ENCODE measurements around the gene SPRING1. TPM values are rescaled to one million over a fixed set of nuclear protein-coding genes. Genes with fewer than 3 reads are reported as not detected.

Gene SPRING1
- total RNA-seq, 1 donor from 2014 or later: 77.0 TPM

DNA sequence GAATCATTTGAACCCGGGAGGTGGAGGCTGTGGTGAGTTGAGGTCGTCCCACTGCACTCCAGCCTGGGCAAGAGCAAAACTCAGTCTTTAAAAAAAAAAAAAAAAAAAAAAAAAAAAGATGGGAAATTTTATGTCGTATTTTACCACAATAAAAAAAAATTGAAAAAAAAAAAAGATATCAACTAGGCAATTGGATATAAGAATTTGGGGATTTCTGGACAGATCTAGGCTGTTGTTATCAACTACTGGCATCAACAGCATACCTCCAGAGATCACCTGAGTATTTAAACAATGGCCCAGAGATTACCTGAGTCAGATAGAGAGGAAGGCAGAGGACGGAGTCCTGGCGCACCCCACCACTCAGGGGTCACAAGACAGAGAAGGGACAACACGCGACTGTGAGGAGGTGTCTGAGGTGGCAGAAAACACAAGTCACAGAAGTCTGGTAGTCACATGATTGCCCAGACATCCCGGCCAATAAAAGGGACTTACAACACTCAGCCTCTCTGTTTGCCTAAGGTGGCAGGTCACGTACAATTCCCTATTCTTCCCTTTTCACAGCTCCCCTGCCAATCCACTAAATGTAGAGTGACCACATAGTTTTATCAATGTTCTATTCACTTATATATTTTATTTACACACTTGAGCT is 1.8 kb downstream of the SPRING1 start:
- Histone ChIP-seq H3K4me3 (ENCODE audit: low read depth, low read length) (no peak overlapping the region), H3K27me3 (ENCODE audit: control insufficient read depth, insufficient read depth, low read length) (no peaks in the 10 kb centered on the region), H3K36me3 (ENCODE audit: control insufficient read depth, insufficient read depth, low read length) (no peaks in the 10 kb centered on the region)
- no peak for DNase-seq (ENCODE audit: low read depth)
- TF ChIP-seq, protein P1, sequence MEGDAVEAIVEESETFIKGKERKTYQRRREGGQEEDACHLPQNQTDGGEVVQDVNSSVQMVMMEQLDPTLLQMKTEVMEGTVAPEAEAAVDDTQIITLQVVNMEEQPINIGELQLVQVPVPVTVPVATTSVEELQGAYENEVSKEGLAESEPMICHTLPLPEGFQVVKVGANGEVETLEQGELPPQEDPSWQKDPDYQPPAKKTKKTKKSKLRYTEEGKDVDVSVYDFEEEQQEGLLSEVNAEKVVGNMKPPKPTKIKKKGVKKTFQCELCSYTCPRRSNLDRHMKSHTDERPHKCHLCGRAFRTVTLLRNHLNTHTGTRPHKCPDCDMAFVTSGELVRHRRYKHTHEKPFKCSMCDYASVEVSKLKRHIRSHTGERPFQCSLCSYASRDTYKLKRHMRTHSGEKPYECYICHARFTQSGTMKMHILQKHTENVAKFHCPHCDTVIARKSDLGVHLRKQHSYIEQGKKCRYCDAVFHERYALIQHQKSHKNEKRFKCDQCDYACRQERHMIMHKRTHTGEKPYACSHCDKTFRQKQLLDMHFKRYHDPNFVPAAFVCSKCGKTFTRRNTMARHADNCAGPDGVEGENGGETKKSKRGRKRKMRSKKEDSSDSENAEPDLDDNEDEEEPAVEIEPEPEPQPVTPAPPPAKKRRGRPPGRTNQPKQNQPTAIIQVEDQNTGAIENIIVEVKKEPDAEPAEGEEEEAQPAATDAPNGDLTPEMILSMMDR (IDR thresholded peaks at IDR 0.05; ENCODE audit: insufficient read depth, low read length, poor library complexity, severe bottlenecking): no peak

DNA sequence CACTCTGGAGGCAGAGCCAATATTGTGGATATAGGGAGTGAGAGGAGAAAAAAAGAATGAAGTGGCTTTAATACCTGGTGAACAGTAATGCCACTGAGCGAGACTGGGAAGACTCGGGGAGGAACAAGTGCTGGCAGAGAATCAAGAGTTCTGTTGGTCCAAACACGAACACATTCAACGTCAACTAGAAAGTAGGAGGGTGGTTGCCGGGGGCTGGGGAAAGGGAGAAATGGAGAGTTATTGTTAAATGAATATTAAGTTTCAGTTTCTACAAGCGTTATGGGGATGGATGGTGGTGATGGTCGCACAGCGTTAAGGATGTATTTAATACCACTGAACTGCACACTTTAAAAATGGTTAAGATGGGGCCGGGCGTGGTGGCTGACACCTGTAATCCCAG is 2.8 kb downstream of the SPRING1 start:
- H3K4me3 ChIP-seq (ENCODE audit: low read depth, low read length): no peak overlapping the region
- TF ChIP-seq, protein P1 (IDR thresholded peaks at IDR 0.05; ENCODE audit: insufficient read depth, low read length, poor library complexity, severe bottlenecking): no peak
- no peaks in the 10 kb centered on the region for H3K36me3 ChIP-seq (ENCODE audit: control insufficient read depth, insufficient read depth, low read length)
- DNase-seq (ENCODE audit: low read depth): no peak
- H3K27me3 ChIP-seq (ENCODE audit: control insufficient read depth, insufficient read depth, low read length): no peaks in the 10 kb centered on the region

DNA sequence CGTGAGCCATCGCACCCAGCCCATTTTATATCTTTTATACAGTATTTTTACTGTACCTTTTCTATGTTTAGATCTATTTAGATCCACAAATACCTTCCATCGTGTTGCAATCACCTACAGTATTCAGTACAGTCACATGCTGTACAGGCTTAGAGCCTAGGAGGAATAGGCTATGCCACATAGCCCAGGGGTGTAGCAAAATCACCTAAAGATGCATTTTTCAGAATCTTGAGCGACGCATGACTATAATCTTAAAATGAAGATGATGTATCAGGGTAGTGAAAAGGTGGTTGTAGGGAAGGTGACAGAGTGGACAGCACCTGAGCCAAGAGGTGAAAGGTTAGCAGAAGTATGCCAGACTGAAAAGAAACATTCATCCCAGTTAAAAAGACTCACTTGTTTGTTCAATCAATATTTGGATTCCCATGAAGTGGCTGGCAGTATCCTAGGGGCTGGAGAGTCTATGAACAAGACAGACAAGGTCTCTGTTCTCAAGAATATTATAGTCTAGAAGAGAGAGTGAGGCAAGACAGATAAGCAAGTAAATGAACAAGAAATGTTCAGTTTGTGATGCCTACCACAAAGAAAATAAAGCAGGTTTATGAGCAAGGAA is 3.6 kb downstream of the SPRING1 start:
- H3K27me3 ChIP-seq (ENCODE audit: control insufficient read depth, insufficient read depth, low read length): no peaks in the 10 kb centered on the region
- no peaks in the 10 kb centered on the region for H3K36me3 ChIP-seq (ENCODE audit: control insufficient read depth, insufficient read depth, low read length)
- H3K4me3 ChIP-seq (ENCODE audit: low read depth, low read length): no peak overlapping the region
- TF ChIP-seq, protein P1 (IDR thresholded peaks at IDR 0.05; ENCODE audit: insufficient read depth, low read length, poor library complexity, severe bottlenecking): no peak
- DNase-seq (ENCODE audit: low read depth): no peak

DNA sequence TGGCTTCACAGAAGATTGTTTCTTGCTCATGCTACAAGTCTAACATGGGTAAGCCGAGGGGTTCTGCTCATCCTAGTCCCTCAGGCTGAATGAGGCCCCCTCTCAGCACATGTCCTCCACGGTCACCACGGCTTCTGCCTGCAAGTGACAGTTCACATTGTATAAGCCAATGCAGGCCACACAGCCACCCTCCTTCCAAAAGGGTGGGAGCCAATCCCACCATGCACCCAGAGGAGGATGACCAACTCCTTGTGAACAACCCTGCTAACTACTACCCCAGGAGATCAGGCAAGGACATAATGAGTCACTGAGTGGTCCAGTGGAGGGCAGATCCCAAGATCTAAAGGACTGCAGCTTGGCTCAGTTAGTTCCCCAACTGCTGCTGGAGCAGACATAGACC is 6.1 kb downstream of the SPRING1 start:
- H3K36me3 ChIP-seq (ENCODE audit: control insufficient read depth, insufficient read depth, low read length): peaks cover 2% of the 10 kb centered on the region
- no peaks in the 10 kb centered on the region for H3K27me3 ChIP-seq (ENCODE audit: control insufficient read depth, insufficient read depth, low read length)
- TF ChIP-seq, protein P1 (IDR thresholded peaks at IDR 0.05; ENCODE audit: insufficient read depth, low read length, poor library complexity, severe bottlenecking): no peak
- no peak overlapping the region for H3K4me3 ChIP-seq (ENCODE audit: low read depth, low read length)
- DNase-seq (ENCODE audit: low read depth): no peak

DNA sequence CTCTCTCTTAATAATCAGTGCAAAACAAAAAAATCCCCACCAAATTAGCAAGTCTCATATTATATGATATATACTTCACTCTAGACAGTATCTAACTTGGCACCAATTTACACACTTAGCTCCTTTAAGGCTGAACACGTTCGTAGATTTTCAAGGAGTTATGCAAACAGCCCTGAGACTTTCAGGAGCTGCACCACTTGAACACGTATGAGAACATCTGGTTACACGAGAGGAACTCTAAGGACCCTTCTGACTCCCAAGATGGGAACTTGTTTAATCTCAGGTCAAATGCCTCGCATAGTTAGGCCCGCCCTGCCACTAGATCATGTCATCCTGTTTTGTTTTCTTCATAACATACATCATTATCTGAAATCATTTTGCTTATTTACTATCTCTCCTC is 10.0 kb downstream of the SPRING1 start:
- Histone ChIP-seq H3K27me3 (ENCODE audit: control insufficient read depth, insufficient read depth, low read length) (no peaks in the 10 kb centered on the region), H3K4me3 (ENCODE audit: low read depth, low read length) (no peak overlapping the region), H3K36me3 (ENCODE audit: control insufficient read depth, insufficient read depth, low read length) (peaks cover 2% of the 10 kb centered on the region)
- TF ChIP-seq, protein P1 (IDR thresholded peaks at IDR 0.05; ENCODE audit: insufficient read depth, low read length, poor library complexity, severe bottlenecking): no peak
- no peak for DNase-seq (ENCODE audit: low read depth)

DNA sequence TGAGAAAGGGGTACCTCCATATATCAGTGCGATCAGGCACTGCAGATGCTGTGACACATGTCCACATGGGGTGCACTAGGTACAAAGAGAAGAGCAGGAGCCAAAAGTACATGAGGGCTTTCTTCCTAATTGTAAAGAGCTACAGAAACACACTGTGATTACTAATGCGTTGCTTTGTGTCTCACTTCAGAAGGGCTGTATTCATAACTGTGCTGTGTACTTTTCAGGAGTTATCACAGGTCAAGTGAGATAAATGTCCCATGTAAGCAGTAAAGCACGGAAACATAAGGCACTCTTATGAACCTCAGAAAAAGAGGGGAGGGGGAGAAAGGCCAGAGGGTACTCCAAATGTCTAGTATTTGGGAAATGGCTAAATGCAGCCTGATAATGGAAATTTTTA is 10.6 kb downstream of the SPRING1 start:
- Histone ChIP-seq H3K4me3 (ENCODE audit: low read depth, low read length) (no peak overlapping the region), H3K36me3 (ENCODE audit: control insufficient read depth, insufficient read depth, low read length) (peaks cover 2% of the 10 kb centered on the region), H3K27me3 (ENCODE audit: control insufficient read depth, insufficient read depth, low read length) (no peaks in the 10 kb centered on the region)
- TF ChIP-seq, protein P1 (IDR thresholded peaks at IDR 0.05; ENCODE audit: insufficient read depth, low read length, poor library complexity, severe bottlenecking): no peak
- DNase-seq (ENCODE audit: low read depth): no peak

All from kidney epithelial cell (primary cell).